Right atrium auricular region (tissue), 2 donors: ENCODE measurements around the gene LRRC7. TPM values are rescaled to one million over a fixed set of nuclear protein-coding genes. Genes with fewer than 3 reads are reported as not detected.

Experiments used
- DNase-seq: peaks from one replicate; pipeline ENCODE4 v3.0.0-alpha.2; 2019; ENCODE audit warnings: low spot score
- H3K27ac ChIP-seq, 2 donors: fragments of 200-600 bp; sonication (generic); 1 replicate in 1 of 2; 2 replicates in 1 of 2; pipeline ENCODE4 v1.5.1; 2016 to 2019
- H3K27me3 ChIP-seq, 2 donors: fragments of 200-600 bp; sonication (generic); one replicate each; pipeline versions ENCODE4 v1.5.1 to v1.6.0; 2017 to 2019
- H3K36me3 ChIP-seq: fragments of 200-600 bp; sonication (generic); one replicate; pipeline ENCODE4 v1.5.1; 2016
- H3K4me1 ChIP-seq, 2 donors: fragments of 200-600 bp; sonication (generic); one replicate each; pipeline versions ENCODE4 v1.5.1 to v1.6.0; 2017 to 2019
- H3K4me3 ChIP-seq, 2 donors: fragments of 200-600 bp; sonication (generic); 1 replicate in 1 of 2; 2 replicates in 1 of 2; pipeline ENCODE4 v1.5.1; 2017 to 2019; ENCODE audit warnings: mild to moderate bottlenecking in 1 of 2, moderate library complexity in 1 of 2
- H3K9me3 ChIP-seq, 2 donors: fragments of 200-600 bp; sonication (generic); one replicate each; pipeline ENCODE4 v1.5.1; 2019
- CTCF ChIP-seq, 2 donors: fragments of 200-600 bp; sonication (generic); IDR thresholded peaks; one replicate each; pipeline ENCODE4 v1.5.1; 2019; ENCODE audit warnings: antibody characterized with exemption in 2 of 2
- total RNA-seq, 2 donors: library from RNA; depleted of rRNA; stranded (reverse); fragments of >200 nt; gene quantifications; one replicate each; pipeline ENCODE4 v1.1.0, GENCODE V29; 2016

LRRC7 gene
- total RNA-seq, 2 donors from 2014 or later = 0.75 to 14.3 TPM

- no peaks in the 10 kb centered on the region for H3K9me3 ChIP-seq
- no peak for TF ChIP-seq CTCF (IDR thresholded peaks at IDR 0.05)
- H3K4me1 ChIP-seq = no peaks in the 10 kb centered on the region
- H3K27me3 ChIP-seq = no peaks in the 10 kb centered on the region
- no peak for DNase-seq
- H3K36me3 ChIP-seq = no peaks in the 10 kb centered on the region
- no peak overlapping the region for H3K27ac ChIP-seq
- no peak overlapping the region for H3K4me3 ChIP-seq
These were observed 493.5 kb downstream of the LRRC7 start for GRCh38 chr1:70061231-70061630.

GRCh38 chr1:70063861-70064260 is 496.1 kb downstream of the LRRC7 start:
- no peak overlapping the region for H3K27ac ChIP-seq
- no peaks in the 10 kb centered on the region for H3K27me3 ChIP-seq
- TF ChIP-seq CTCF (IDR thresholded peaks at IDR 0.05) = no peak
- no peaks in the 10 kb centered on the region for H3K9me3 ChIP-seq
- no peak for DNase-seq
- H3K36me3 ChIP-seq = no peaks in the 10 kb centered on the region
- H3K4me1 ChIP-seq = no peaks in the 10 kb centered on the region
- H3K4me3 ChIP-seq = no peak overlapping the region

- no peaks in the 10 kb centered on the region for H3K36me3 ChIP-seq
- no peaks in the 10 kb centered on the region for H3K27me3 ChIP-seq
- no peak for DNase-seq
- no peaks in the 10 kb centered on the region for H3K9me3 ChIP-seq
- H3K27ac ChIP-seq = no peak overlapping the region
- H3K4me3 ChIP-seq = no peak overlapping the region
- no peaks in the 10 kb centered on the region for H3K4me1 ChIP-seq
- no peak for TF ChIP-seq CTCF (IDR thresholded peaks at IDR 0.05)
These were observed 499.0 kb downstream of the LRRC7 start for GRCh38 chr1:70066711-70067110.

GRCh38 chr1:70071601-70072000 is 503.9 kb downstream of the LRRC7 start:
- H3K9me3 ChIP-seq = no peaks in the 10 kb centered on the region
- no peaks in the 10 kb centered on the region for H3K27me3 ChIP-seq
- no peak for TF ChIP-seq CTCF (IDR thresholded peaks at IDR 0.05)
- H3K27ac ChIP-seq = no peak overlapping the region
- H3K4me1 ChIP-seq = no peaks in the 10 kb centered on the region
- no peak overlapping the region for H3K4me3 ChIP-seq
- no peak for DNase-seq
- H3K36me3 ChIP-seq = no peaks in the 10 kb centered on the region

GRCh38 chr1:70072231-70072751 is 504.6 kb downstream of the LRRC7 start:
- no peaks in the 10 kb centered on the region for H3K27me3 ChIP-seq
- DNase-seq = no peak

More at GRCh38 chr1:70072231-70072751, 504.6 kb downstream of the LRRC7 start:
- TF ChIP-seq CTCF (IDR thresholded peaks at IDR 0.05) = no peak
- H3K9me3 ChIP-seq = no peaks in the 10 kb centered on the region
- no peaks in the 10 kb centered on the region for H3K4me1 ChIP-seq
- no peak overlapping the region for H3K4me3 ChIP-seq
- no peak overlapping the region for H3K27ac ChIP-seq
- H3K36me3 ChIP-seq = no peaks in the 10 kb centered on the region
